Endothelial cell of umbilical vein (primary cell): ENCODE data around the gene PRUNE1.

Source experiments
- MAX ChIP-seq: IDR thresholded peaks from 2 replicates; pipeline ENCODE4 v1.6.1; 2011; ENCODE audit not compliant: insufficient read depth, insufficient read length
- MYC ChIP-seq: IDR thresholded peaks from one replicate; pipeline ENCODE4 v1.6.1; 2011; ENCODE audit warnings: mild to moderate bottlenecking, low read depth, low read length
- POLR2A ChIP-seq: IDR thresholded peaks from 2 replicates; pipeline ENCODE4 v1.6.1; 2012; ENCODE audit warnings: low read depth, mild to moderate bottlenecking, control low read depth, low read length
- TF ChIP-seq, protein P1 (sequence below), 2 donors: IDR thresholded peaks; 1 replicate in 1 of 2; 2 replicates in 1 of 2; pipeline ENCODE4 v1.5.1; 2011; ENCODE audit warnings: low read length in 2 of 2, mild to moderate bottlenecking in 2 of 2, moderate library complexity in 2 of 2, control low read depth in 1 of 2, inconsistent platforms in 1 of 2, low read depth in 1 of 2; ENCODE audit not compliant: insufficient read depth in 1 of 2; ENCODE audit errors: extremely low read depth in 1 of 2

DNA sequence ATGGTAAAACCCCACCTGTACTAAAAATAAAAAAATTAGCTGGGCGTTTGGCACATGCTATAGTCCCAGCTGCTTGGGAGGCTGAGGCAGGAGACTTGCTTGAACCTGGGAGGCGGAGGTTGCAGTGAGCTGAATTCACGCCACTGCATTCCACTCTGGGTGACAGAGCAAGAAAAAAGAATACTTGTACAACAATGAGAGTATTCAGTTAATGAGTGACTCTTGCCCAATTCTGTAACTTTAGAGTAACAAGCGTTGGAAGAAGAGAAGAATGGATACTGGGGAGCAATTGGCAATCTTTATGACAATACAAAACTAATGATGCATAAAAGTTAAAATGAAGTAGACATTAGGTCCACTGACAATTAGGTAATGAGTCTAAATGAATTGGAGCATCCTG lies 15.6 kb upstream of the PRUNE1 start:
- no peak for TF ChIP-seq MAX
- no peak for TF ChIP-seq POLR2A
- TF ChIP-seq, protein P1, sequence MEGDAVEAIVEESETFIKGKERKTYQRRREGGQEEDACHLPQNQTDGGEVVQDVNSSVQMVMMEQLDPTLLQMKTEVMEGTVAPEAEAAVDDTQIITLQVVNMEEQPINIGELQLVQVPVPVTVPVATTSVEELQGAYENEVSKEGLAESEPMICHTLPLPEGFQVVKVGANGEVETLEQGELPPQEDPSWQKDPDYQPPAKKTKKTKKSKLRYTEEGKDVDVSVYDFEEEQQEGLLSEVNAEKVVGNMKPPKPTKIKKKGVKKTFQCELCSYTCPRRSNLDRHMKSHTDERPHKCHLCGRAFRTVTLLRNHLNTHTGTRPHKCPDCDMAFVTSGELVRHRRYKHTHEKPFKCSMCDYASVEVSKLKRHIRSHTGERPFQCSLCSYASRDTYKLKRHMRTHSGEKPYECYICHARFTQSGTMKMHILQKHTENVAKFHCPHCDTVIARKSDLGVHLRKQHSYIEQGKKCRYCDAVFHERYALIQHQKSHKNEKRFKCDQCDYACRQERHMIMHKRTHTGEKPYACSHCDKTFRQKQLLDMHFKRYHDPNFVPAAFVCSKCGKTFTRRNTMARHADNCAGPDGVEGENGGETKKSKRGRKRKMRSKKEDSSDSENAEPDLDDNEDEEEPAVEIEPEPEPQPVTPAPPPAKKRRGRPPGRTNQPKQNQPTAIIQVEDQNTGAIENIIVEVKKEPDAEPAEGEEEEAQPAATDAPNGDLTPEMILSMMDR (IDR thresholded peaks at IDR 0.05; ENCODE audit: extremely low read depth in 1 of 2, insufficient read depth in 1 of 2, low read depth in 1 of 2, low read length in 2 of 2), result no peak
- no peak for TF ChIP-seq MYC
